HG03571 (cell line): ENCODE measurements around the gene MROH7.

Experiments used
- ATAC-seq: cut with Tn5 transposase; IDR thresholded peaks from one replicate; pipeline ENCODE4 v1.9.1; 2021; ENCODE audit not compliant: unreplicated experiment

Gene MROH7

DNA sequence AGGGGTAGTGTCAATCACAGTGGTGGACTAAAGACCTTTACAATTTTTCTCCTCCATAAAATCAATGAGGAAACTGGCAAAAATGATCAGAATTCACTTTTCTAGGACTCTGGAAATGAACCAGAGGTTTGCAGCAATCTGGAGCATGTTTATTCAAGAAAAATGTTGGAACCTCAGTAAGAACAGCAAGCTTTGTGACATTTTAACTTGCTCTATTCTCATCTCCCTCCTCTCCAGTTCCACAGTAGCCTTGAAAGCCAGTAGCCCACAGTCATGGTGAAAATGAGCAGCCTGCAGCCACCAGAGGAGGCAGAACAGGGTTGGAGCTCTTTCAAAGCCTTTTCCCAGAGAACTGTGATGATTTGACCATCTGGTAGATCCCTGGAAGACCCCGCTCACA, 83.2 kb downstream of the MROH7 start:
- ATAC-seq = no peak

DNA sequence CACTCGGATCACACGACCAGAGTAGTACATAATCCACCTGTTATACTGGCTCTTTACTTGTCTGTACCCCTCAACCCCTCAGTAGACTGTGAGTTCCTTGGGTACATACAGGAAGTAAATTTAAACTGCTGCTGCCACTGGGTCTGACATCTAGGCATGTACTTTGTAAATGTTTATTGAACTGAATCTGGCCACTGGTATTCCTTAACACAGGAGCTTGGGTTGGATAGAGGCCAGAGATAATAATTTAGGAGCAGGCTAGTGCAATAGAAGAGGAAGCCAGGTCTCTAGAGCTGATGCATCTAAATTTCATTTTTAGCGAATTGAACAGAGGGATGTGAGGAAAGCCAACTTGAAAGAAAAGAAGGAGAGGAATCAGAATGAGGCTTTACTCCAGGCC, 86.4 kb downstream of the MROH7 start:
- no peak for ATAC-seq

DNA sequence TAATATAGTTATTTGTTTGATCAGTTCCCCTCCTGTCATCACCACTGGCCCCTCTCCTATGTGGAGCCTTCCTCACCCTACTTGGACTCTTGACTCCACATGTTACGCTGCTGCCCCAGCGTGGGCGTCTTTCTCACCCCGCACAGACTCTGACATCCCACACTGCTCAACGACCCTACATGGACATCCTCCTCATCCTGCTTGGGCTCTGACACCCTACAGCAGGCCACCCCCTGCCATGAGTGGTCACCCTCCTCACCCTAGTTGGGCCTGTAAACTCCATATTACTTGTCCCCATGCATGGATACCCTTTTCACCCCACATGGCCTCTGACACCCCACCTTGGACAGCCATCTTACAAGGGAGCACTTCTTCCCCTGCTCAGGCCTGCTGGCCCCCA, 95.1 kb downstream of the MROH7 start:
- no peak for ATAC-seq

DNA sequence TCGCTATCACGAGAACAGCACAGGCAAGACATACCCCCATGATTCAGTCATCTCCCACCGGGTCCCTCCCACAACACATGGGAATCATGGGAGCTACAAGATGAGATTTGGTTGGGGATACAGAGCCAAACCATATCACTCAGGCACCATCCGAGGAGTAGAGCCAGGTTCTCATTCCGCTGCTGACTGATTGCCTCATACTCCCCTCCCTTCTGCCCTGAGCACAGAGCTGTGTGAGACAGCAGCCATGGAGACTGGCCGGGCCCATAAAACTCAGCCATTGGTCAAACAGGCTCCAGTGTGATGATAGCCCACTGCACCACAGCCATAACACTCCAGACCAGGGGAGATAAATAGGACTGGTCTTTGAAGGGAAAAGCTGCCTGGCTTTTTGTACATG, 96.7 kb downstream of the MROH7 start:
- ATAC-seq = no peak

DNA sequence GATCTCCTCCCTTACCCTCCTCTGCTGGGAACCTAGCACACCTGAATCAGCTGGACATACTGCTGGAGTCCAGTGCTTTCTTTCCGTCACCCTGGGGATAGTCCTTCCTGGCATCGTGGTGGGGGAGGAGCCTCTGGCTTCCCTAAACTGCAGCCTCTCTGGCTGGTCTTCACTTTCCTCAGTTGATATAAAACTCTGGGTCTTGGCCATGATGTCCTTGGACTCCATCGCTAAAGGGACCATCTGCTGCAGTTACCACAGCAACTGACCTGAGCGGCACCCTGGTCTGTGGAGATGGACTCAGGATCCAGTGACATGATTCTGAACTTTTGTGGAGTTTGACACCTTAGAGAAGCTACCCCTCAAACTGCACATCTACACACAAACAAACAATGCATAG, 99.9 kb downstream of the MROH7 start:
- ATAC-seq = no peak

DNA sequence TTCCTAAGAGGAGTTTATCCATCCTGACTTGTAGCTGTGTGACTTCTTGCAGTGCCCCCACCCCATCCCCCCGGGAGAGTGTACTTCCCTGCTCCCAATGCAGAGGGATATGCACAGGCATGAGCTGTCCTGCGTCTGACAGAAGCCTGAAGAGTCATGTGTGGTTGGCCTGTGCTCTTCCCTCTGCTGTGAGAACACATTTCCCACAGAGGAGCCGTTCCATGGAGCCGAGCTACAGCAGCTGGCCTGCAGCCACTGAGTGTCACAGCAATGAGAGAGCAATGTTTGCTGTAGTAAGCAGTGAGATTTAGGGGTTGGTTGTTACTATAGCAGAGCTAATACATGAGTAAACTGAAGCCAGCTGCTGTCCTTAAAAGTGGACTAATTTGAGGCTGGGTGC, 100.7 kb downstream of the MROH7 start:
- ATAC-seq = no peak

DNA sequence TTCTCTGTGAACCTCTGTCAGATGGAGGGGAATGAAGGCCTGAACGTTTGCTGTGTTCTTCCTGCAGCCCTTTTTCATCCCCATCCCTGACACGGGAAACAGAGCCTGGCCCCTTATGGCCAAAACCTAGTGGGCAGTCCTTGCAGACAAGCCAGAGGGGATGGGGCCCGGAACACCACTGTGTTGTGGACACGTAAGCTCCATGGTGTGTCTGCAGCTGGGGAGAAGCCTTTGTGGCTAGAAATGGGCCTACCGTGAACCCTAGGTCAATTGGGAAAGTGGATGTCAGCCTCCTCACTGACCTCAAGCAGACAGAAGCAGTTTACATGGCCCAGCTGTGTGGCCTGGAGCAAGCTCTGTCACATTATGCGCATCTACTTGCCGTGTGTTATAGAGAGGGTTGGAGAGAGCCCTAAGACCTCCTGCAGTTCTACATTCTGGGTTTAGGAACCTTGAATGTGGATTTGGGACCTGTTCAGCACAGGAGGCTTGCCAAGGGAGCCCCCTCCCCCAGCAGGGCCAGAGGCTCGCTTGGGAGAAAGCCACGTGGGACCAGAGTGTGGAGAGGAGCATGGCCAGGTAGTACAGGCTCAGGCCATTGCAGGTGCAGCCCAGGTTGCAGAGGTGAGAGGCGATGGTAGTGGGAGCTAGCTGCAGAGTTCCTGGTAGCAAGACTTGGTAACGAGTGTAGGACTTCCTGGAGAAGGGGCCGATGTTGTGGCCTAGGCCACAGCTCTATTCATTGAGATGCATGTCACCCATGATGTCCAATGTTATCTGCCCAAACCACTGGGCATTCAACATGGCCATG, 102.0 kb downstream of the MROH7 start:
- ATAC-seq = no peak

DNA sequence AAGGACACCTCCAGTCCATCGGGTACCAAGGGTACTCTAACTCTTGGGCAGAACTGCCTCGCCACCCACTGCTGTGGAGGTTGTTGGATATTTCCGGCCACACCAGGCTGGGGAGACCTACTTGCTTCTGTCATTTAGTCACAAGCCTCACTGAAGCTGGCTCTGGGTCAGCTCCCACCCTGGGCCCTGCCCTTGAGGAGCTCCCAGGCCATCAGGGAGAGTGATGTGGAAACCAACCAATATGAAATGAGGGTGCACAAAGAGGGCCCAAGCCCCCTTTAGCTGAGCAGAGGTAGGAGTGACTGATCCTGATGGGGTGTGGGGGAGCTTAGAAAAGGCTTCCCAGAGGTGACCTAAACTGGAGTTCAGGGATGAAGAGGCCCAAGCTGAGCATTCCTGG, 103.1 kb downstream of the MROH7 start:
- no peak for ATAC-seq

DNA sequence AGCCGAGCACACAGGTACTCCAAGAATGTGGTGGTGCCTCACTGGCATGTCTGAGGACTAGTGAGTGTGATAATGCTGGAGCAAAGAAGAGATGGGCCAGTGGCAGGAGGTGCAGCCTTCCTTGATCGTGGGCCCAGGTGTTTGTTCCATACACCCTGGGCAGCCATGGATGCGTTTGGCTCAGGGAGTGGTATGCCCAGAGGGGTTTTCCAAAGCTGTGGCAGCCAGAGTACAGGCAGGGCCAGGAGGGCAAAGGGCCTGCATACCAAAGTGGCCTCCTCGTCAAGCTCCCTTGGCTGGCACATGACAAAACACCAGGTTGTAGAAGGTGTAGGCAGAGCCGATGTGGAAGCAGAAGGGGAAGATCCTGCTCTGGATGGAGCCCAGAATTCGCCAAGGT, 103.7 kb downstream of the MROH7 start:
- ATAC-seq = no peak

DNA sequence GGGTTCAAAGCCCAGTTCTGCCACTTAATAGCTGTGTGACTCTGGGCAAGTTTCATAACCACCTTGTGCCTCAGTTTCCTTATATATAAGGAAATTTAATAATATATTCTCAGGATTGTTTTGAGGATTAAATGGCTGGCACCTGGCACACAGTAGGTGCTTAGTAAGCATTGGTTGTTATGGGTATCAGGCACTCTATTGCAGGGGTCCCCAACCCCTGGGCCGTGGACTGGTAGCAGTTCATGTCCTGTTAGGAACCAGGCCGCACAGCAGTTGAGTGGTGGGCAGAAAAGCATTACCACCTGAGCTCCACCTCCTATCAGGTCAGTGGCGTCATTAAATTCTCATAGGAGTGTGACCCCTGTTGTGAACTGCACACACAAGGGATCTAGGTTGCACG, 104.3 kb downstream of the MROH7 start:
- no peak for ATAC-seq

DNA sequence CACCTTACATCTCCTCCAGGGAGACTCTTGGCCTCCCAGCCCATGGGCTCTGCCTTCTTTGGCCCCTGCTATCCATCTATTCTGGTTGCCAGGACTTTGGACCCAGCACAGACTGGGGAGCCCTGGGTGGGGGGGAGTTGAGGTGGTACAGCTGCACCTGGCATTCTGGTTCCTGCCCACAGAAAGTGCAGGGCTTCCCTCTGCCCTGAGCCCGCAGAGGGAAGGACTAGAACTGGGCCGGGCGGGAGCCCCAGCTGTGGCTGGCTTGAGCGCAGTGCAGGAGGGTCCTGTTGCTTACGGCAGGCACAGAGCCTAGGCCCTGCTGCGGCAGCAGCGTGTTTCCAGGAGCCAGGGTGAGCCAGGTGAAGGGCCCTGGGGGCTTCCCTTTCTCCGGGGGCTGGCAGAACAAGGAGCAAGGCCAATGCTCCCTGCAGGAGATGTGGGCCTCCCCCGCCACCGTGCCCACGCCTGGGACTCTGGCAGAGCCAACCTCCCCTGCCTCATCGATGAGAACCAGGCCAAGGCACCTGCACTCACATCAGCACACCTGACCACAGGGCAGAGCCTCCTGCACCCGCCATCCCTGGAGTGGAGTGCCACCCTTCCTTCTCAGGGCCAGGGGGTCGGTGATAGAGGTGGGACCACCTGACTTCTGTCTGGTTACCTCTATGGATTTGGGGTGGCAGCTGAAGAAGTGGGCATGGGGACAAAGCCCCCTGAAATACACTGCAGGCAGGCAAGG, 106.7 kb downstream of the MROH7 start:
- ATAC-seq = no peak

DNA sequence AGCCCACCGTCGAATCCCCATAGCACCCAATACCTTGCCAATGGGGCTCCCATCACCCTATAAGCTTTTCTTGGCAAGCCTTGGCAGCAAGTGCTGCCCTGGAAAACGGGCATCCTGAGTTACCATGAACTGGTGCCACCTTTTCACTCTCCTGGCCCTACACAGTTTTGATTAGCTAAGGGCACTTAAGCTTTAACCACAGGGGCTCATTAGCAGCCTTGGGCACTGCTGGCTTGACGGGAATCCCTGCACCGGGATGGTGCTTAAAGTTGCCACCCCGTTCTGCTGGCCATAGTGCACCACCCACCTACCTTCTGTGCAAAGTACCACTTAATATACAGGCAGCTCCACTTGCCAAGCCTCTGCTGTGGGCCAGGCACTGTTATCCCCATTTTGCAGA, 109.0 kb downstream of the MROH7 start:
- ATAC-seq = no peak

DNA sequence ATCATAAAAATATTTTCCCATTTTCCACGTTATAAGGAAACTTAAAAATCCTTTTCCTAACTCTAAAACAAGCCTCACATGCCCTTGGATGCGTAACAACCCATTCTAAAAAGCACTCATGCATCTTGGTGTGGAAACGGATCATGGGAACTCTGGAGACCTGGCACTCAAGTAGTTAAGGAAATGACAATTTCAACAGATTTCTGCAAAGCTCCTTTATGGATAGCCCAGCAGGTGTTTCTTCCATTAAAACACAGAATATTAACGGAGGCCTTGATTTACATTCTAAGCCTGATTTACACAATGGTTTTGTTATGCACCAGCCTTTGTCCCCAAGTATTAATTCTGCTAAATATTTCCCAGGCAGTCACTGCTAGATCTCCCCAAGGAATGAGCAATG, 109.8 kb downstream of the MROH7 start:
- no peak for ATAC-seq

DNA sequence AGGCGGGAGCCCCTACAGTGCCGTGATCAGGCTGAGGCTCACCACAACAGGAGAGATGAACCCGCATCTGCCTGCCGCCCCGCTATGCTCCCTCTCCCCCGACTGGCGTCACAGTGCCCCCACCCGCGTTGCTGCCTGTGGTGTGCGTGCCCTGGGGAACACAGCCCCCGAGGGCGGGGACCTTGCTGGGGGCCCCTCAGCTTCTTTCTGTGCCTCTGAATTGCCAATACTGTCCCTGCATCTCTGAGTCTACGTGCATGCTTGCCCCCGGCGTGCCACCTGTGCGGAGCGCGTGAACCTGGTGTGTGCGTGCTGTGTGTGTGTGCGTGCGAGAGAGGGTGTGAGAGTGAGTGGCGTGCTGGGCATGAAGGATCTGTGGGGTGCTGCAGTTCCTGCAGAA, 112.5 kb downstream of the MROH7 start:
- ATAC-seq = no peak

DNA sequence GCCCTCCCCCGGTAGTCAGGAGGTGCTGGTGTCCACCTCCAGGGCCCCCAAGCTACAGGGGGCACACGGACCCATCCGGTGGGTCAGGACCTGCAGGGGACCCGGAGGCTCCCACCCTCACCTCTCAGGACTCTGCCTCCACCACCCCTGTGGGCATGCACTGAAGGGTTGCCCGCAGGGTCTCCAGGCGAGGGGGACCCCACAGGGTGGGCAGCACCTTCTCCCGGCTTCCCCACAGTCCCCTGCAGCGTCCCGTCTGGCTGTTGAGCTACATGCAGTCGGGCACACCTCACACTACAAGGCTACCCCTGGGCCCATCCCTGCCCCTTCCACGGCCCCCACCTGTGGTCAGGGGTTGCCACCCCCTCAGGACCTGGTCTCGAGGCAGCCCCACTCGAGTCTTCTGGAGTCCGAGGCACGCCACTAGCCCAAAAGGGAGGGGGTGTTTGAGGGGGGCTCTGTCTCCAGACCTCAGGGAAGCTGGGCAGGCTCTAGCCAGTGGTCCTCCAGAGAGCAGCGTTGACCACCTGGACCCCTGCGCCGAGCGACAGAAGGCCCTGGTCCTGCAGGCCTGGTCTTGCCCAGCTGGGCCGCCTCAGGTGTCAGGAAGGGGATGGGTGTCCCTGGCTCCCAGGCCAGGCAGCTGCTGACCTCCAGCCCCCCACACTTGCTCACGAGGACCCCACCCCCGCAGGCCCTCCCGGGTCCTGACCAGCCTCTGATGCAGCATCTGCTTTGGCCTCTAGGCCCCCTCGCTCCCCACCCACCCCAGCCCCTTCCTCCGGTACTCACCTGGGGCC, 113.1 kb downstream of the MROH7 start:
- ATAC-seq = no peak

DNA sequence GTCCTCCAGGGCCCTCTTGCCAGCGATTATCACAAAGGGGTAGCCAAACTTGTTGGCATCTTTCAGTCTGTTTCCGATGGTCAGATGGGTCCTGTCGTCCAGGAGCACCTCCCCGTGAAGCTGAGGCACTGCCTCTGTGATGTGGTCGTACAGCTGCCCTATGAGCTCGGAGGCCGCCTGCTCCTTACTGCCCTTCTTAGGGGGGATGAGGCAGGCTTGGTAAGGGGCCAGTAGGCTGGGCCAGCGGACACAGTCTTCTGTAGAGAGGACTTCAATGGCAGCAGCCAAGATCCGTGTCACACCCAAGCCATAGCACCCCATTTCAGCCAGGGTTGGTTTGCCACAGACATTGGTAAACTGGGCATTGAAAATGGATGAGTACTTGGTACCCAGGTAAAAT, 116.2 kb downstream of the MROH7 start:
- ATAC-seq = no peak

DNA sequence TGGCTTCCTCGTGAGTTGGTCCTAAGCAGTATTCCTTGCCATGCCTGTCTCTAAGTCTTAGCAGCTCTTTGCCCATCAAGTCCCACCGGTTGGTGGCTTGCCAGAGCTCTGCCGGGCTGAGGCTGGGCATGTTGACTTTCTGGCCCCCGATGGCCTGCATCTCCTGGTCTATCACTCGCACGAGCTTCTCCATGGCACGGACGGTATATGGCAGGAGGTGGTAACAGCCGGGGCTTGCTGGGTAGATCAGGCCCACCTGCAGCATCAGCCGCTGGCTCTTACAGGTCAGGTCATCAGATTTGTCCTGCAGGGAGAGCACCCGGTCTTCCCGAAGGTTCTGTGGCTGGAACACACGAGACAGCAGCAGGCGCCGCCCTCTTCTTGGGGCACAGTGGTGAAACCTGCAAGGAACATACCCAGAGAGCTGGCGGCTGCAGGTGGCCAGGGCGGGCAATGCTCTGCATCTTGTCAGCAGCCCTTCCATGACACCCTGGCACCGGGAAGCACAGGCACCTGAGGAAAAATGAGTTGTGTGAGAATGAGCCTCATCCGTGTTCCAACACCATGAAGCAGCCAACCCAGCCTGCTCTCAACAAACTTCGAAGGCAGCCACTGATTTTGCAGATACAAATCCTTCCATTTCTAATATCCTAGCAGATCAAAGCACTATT, 117.2 kb downstream of the MROH7 start:
- no peak for ATAC-seq
